ENCODE data around the gene PAK5. TPM values are rescaled to one million over a fixed set of nuclear protein-coding genes. Genes with fewer than 3 reads are reported as not detected.

Gene PAK5
- total and polyA plus RNA-seq, 4 donors, result 0.02 to 0.17 (median 0.04) TPM; not detected in 1

DNA sequence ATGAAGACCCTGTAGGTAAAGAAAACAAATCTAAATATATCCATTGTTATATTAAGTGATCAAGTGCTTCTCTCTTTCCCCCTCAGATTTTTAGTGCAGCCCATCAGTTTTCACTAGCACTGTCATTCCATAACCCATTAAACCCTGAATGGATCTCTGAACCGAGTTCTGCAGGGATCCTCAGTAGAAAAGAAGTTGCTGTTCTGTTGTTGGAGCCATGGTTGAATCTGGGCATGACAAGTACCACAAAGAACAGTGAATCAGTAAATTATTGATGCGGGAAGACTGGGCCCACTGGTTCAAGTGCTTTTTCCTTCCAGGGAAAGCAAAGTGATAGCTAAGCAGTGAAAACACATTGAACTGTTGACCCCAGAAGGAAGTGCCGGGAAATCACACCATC is 264.1 kb downstream of the PAK5 start:
- Histone ChIP-seq H3K9ac (ENCODE audit: low read depth in 1 of 2, low read length in 2 of 2) (no peak overlapping the region), H3K4me3 (ENCODE audit: low read depth in 1 of 3, low read length in 3 of 3) (no peak overlapping the region), H3K27ac (ENCODE audit: low read depth in 1 of 2, low read length in 2 of 2) (no peak overlapping the region), H3K36me3 (ENCODE audit: control insufficient read depth in 4 of 4, insufficient read depth in 3 of 4, low read depth in 1 of 4, low read length in 3 of 4) (no peaks in the 10 kb centered on the region), H3K9me3 (ENCODE audit: control insufficient read depth in 4 of 4, low read length in 3 of 4) (no peaks in the 10 kb centered on the region), H3K4me1 (ENCODE audit: control insufficient read depth in 4 of 4, insufficient read depth in 4 of 4, low read length in 3 of 4) (no peaks in the 10 kb centered on the region), H3K27me3 (ENCODE audit: control insufficient read depth in 4 of 4, insufficient read depth in 4 of 4, low read length in 3 of 4) (peaks cover 0 to 9% (median 0%) of the 10 kb centered on the region in 4 donors)
- WGBS, result 68% methylated on average over 3 of the region's 3 CpGs
- no peak for DNase-seq (ENCODE audit: low spot score)
- TF ChIP-seq RXRA (IDR thresholded peaks at IDR 0.05) (no peak), FOXA1 (IDR thresholded peaks at IDR 0.05) (no peak), YY1 (IDR thresholded peaks at IDR 0.05) (no peak), NR2F2 (IDR thresholded peaks at IDR 0.05) (no peak), GABPA (IDR thresholded peaks at IDR 0.05 in 1 of 2, conservative IDR thresholded peaks at IDR 0.05 in 1 of 2) (no peak), JUND (IDR thresholded peaks at IDR 0.05) (no peak), TAF1 (conservative IDR thresholded peaks at IDR 0.05) (no peak), EGR1 (IDR thresholded peaks at IDR 0.05; ENCODE audit: low read depth in 2 of 2) (no peak), SP1 (IDR thresholded peaks at IDR 0.05) (no peak), FOXA2 (IDR thresholded peaks at IDR 0.05) (no peak), HNF4A (conservative IDR thresholded peaks at IDR 0.05) (no peak), RAD21 (IDR thresholded peaks at IDR 0.05) (no peak), HNF4G (IDR thresholded peaks at IDR 0.05) (no peak)
- TF ChIP-seq, protein P1, sequence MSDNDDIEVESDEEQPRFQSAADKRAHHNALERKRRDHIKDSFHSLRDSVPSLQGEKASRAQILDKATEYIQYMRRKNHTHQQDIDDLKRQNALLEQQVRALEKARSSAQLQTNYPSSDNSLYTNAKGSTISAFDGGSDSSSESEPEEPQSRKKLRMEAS (IDR thresholded peaks at IDR 0.05), result no peak
- TF ChIP-seq, protein P2, sequence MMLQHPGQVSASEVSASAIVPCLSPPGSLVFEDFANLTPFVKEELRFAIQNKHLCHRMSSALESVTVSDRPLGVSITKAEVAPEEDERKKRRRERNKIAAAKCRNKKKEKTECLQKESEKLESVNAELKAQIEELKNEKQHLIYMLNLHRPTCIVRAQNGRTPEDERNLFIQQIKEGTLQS (IDR thresholded peaks at IDR 0.05), result no peak
- TF ChIP-seq, protein P3, sequence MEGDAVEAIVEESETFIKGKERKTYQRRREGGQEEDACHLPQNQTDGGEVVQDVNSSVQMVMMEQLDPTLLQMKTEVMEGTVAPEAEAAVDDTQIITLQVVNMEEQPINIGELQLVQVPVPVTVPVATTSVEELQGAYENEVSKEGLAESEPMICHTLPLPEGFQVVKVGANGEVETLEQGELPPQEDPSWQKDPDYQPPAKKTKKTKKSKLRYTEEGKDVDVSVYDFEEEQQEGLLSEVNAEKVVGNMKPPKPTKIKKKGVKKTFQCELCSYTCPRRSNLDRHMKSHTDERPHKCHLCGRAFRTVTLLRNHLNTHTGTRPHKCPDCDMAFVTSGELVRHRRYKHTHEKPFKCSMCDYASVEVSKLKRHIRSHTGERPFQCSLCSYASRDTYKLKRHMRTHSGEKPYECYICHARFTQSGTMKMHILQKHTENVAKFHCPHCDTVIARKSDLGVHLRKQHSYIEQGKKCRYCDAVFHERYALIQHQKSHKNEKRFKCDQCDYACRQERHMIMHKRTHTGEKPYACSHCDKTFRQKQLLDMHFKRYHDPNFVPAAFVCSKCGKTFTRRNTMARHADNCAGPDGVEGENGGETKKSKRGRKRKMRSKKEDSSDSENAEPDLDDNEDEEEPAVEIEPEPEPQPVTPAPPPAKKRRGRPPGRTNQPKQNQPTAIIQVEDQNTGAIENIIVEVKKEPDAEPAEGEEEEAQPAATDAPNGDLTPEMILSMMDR (IDR thresholded peaks at IDR 0.05; ENCODE audit: low read depth, low read length, missing input control), result no peak
- TF ChIP-seq, protein P4, sequence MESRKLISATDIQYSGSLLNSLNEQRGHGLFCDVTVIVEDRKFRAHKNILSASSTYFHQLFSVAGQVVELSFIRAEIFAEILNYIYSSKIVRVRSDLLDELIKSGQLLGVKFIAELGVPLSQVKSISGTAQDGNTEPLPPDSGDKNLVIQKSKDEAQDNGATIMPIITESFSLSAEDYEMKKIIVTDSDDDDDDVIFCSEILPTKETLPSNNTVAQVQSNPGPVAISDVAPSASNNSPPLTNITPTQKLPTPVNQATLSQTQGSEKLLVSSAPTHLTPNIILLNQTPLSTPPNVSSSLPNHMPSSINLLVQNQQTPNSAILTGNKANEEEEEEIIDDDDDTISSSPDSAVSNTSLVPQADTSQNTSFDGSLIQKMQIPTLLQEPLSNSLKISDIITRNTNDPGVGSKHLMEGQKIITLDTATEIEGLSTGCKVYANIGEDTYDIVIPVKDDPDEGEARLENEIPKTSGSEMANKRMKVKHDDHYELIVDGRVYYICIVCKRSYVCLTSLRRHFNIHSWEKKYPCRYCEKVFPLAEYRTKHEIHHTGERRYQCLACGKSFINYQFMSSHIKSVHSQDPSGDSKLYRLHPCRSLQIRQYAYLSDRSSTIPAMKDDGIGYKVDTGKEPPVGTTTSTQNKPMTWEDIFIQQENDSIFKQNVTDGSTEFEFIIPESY (IDR thresholded peaks at IDR 0.05), result no peak
- TF ChIP-seq, protein P5, sequence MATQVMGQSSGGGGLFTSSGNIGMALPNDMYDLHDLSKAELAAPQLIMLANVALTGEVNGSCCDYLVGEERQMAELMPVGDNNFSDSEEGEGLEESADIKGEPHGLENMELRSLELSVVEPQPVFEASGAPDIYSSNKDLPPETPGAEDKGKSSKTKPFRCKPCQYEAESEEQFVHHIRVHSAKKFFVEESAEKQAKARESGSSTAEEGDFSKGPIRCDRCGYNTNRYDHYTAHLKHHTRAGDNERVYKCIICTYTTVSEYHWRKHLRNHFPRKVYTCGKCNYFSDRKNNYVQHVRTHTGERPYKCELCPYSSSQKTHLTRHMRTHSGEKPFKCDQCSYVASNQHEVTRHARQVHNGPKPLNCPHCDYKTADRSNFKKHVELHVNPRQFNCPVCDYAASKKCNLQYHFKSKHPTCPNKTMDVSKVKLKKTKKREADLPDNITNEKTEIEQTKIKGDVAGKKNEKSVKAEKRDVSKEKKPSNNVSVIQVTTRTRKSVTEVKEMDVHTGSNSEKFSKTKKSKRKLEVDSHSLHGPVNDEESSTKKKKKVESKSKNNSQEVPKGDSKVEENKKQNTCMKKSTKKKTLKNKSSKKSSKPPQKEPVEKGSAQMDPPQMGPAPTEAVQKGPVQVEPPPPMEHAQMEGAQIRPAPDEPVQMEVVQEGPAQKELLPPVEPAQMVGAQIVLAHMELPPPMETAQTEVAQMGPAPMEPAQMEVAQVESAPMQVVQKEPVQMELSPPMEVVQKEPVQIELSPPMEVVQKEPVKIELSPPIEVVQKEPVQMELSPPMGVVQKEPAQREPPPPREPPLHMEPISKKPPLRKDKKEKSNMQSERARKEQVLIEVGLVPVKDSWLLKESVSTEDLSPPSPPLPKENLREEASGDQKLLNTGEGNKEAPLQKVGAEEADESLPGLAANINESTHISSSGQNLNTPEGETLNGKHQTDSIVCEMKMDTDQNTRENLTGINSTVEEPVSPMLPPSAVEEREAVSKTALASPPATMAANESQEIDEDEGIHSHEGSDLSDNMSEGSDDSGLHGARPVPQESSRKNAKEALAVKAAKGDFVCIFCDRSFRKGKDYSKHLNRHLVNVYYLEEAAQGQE (IDR thresholded peaks at IDR 0.05), result no peak
